ENCODE measurements around the gene RBM43.

RBM43 gene

DNA sequence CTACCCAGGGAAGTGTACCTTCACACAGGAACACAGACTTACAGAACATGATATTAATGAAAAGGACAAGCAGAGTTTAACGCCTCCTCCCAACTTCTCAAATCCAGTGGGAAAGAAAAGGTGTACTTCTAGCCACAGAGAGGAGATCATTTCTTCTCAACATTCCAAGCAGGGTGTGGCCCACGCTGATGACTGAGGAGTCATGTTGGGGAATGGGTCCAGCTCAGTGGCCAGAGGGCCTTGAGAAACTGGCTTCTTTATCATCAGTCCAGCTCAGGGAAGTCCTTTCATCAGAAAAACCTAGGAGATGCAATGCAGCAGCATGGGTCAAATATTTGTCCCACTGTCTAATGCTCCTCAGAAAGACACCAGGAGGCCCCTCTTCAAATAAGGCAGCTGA is 63.0 kb downstream of the RBM43 start:
- no peak overlapping the region for H3K4me3 ChIP-seq (ENCODE audit: low read length)
- no peak overlapping the region for H2AFZ ChIP-seq (ENCODE audit: low read depth, low read length)
- H4K20me1 ChIP-seq (ENCODE audit: insufficient read depth, low read length) = no peaks in the 10 kb centered on the region
- H3K9ac ChIP-seq (ENCODE audit: low read length) = no peak overlapping the region
- no peak for TF ChIP-seq EZH2phosphoT487 (IDR thresholded peaks at IDR 0.05; ENCODE audit: low read depth)
- TF ChIP-seq, protein P1, sequence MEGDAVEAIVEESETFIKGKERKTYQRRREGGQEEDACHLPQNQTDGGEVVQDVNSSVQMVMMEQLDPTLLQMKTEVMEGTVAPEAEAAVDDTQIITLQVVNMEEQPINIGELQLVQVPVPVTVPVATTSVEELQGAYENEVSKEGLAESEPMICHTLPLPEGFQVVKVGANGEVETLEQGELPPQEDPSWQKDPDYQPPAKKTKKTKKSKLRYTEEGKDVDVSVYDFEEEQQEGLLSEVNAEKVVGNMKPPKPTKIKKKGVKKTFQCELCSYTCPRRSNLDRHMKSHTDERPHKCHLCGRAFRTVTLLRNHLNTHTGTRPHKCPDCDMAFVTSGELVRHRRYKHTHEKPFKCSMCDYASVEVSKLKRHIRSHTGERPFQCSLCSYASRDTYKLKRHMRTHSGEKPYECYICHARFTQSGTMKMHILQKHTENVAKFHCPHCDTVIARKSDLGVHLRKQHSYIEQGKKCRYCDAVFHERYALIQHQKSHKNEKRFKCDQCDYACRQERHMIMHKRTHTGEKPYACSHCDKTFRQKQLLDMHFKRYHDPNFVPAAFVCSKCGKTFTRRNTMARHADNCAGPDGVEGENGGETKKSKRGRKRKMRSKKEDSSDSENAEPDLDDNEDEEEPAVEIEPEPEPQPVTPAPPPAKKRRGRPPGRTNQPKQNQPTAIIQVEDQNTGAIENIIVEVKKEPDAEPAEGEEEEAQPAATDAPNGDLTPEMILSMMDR (IDR thresholded peaks at IDR 0.05; ENCODE audit: low read depth, low read length) = no peak
- no peaks in the 10 kb centered on the region for H3K36me3 ChIP-seq (replicated peaks; ENCODE audit: low read depth, low read length)
- H3K4me2 ChIP-seq (ENCODE audit: low read length) = no peak overlapping the region
- no peak overlapping the region for H3K27ac ChIP-seq (ENCODE audit: low read length)
- H3K79me2 ChIP-seq (ENCODE audit: low read length) = no peaks in the 10 kb centered on the region
- no peaks in the 10 kb centered on the region for H3K4me1 ChIP-seq (ENCODE audit: low read length)
- H3K9me3 ChIP-seq (ENCODE audit: insufficient read depth, low read length) = no peaks in the 10 kb centered on the region
- no peaks in the 10 kb centered on the region for H3K27me3 ChIP-seq (ENCODE audit: low read depth, low read length)
